Measurements from ENCODE around the gene LRP2.

DNA sequence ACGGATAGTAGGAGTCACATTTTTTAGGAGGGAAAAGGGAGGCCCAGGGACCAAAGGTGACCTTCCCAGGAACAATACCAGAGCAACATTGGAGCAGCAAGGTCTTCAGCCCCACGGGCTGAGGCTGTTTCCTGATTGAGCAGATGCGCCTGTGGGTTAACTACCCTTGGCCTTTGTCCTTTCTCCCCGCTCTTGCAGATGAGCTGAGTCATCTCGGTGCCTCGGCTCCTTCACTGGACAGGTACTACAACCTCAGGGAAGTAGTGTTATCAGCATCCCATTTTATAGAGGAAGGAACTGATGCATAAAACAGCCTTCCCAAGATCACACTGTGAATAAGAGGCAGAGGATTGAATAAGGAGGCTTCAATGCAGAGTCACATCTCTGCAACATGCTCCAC is 249.5 kb downstream of the LRP2 start:
- TF ChIP-seq CTCF (IDR thresholded peaks at IDR 0.05) (no peak), EP300 (IDR thresholded peaks at IDR 0.05) (no peak), POLR2A (IDR thresholded peaks at IDR 0.05) (no peak)

Data from suprapubic skin (tissue), 3 donors.